GM13976 (cell line): Measurements from ENCODE around the gene TIAM2.

Experiments
- DNase-seq: peaks from one replicate; pipeline ENCODE4 v3.0.0; 2012; ENCODE audit warnings: low spot score
- CTCF ChIP-seq: IDR thresholded peaks from 2 replicates; pipeline ENCODE4 v1.5.1; 2012; ENCODE audit warnings: borderline replicate concordance, mild to moderate bottlenecking; ENCODE audit not compliant: insufficient read depth; ENCODE audit errors: extremely low read depth, missing control alignments, control extremely low read depth
- in situ Hi-C: fragments of 300-500 bp; cut with MboI; formaldehyde crosslinking; loops from one replicate; pipeline ENCODE4 v1.12.0; 2022; ENCODE audit warnings: low sequenced_read_pairs, mixed read lengths, inconsistent platforms; ENCODE audit not compliant: unreplicated experiment

The TIAM2 gene

GRCh38 chr6:155080881-155081845 lies 86.0 kb downstream of the TIAM2 start:
- in situ Hi-C loops, result no loop called here
- DNase-seq, result no peak
- TF ChIP-seq CTCF, result no peak

GRCh38 chr6:155084431-155085123 lies 89.5 kb downstream of the TIAM2 start:
- no peak for DNase-seq

GRCh38 chr6:155085582-155086257 lies 90.6 kb downstream of the TIAM2 start:
- in situ Hi-C loops, result no loop called here
- DNase-seq, result no peak
- TF ChIP-seq CTCF, result no peak

More at GRCh38 chr6:155084431-155085123, 89.5 kb downstream of the TIAM2 start:
- in situ Hi-C loops, result no loop called here
- TF ChIP-seq CTCF, result no peak

- DNase-seq, result no peak
- in situ Hi-C loops, result no loop called here
- TF ChIP-seq CTCF, result no peak
Observed at GRCh38 chr6:155088856-155089255, 93.7 kb downstream of the TIAM2 start.

- no peak for TF ChIP-seq CTCF
- DNase-seq, result no peak
- in situ Hi-C loops, result no loop called here
Observed at GRCh38 chr6:155089746-155090145, 94.6 kb downstream of the TIAM2 start.

GRCh38 chr6:155090166-155090565 lies 95.1 kb downstream of the TIAM2 start:
- no peak for DNase-seq
- in situ Hi-C loops, result no loop called here
- TF ChIP-seq CTCF, result no peak
